ENCODE data around the gene GALNTL6.

DNA sequence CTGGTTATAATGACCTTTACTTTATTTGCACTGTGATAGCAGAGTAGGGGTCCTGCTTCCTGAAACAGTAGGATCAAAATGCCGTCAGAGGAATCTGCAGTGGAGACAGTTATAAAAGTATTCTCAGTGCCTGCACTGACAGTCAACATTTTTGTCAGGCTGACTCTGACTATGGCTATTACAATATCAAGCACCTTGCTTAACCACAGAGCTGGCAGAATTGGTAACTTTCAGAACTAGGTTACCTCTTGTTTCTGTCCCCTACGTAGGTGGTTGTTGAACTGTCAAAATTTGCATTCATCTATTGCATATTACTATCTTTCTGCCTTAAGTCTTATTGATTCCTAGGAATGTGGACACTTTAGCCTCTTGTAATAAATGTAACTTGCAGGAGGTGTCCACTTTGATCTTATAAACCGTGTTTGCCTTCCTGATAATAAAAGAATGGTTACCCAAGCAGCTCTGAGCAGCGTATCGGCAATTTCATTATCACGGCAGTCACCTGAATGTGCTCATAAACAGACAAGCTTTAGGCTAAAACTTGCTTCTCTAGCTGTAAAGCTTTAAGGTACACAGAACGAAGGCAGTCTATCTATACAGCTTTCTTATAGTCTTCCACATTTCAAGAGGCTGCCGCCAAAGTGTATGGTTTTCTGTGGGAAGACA, 1002.4 kb downstream of the GALNTL6 start:
- no peak for TF ChIP-seq POLR2A (IDR thresholded peaks at IDR 0.05)
- no peak for TF ChIP-seq POLR2AphosphoS5 (IDR thresholded peaks at IDR 0.05)
- TF ChIP-seq, protein P1, sequence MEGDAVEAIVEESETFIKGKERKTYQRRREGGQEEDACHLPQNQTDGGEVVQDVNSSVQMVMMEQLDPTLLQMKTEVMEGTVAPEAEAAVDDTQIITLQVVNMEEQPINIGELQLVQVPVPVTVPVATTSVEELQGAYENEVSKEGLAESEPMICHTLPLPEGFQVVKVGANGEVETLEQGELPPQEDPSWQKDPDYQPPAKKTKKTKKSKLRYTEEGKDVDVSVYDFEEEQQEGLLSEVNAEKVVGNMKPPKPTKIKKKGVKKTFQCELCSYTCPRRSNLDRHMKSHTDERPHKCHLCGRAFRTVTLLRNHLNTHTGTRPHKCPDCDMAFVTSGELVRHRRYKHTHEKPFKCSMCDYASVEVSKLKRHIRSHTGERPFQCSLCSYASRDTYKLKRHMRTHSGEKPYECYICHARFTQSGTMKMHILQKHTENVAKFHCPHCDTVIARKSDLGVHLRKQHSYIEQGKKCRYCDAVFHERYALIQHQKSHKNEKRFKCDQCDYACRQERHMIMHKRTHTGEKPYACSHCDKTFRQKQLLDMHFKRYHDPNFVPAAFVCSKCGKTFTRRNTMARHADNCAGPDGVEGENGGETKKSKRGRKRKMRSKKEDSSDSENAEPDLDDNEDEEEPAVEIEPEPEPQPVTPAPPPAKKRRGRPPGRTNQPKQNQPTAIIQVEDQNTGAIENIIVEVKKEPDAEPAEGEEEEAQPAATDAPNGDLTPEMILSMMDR (IDR thresholded peaks at IDR 0.05) = no peak
- no peak for TF ChIP-seq EP300 (IDR thresholded peaks at IDR 0.05)

Measured in suprapubic skin (tissue), 4 donors.